GM12878 (cell line): ENCODE data around the gene C9orf40.

Source experiments
- EP300 ChIP-seq, 2 experiments: fragments of 150-350 bp in 1 of 2; IDR thresholded peaks; 2 replicates each; pipeline ENCODE4 v1.6.1; 2011 to 2012; ENCODE audit warnings: low read depth in 2 of 2, low read length in 2 of 2, borderline replicate concordance in 1 of 2, improper control_type of control experiment in 1 of 2, inconsistent platforms in 1 of 2; ENCODE audit not compliant: control insufficient read depth in 1 of 2
- EZH2 ChIP-seq: IDR thresholded peaks from 2 replicates; pipeline ENCODE4 v1.6.1; 2012; ENCODE audit warnings: low read depth, mild to moderate bottlenecking, control low read depth, inconsistent platforms, low read length, borderline replicate concordance; ENCODE audit not compliant: control insufficient read depth
- MXI1 ChIP-seq: fragments of 150-350 bp; IDR thresholded peaks from 2 replicates; pipeline ENCODE4 v1.6.1; 2011; ENCODE audit warnings: low read depth, mild to moderate bottlenecking, inconsistent platforms, low read length, improper control_type of control experiment
- NFIC ChIP-seq: IDR thresholded peaks from 2 replicates; pipeline ENCODE4 v1.6.1; 2012; ENCODE audit warnings: low read depth, mild to moderate bottlenecking, inconsistent platforms, low read length, moderate library complexity
- NRF1 ChIP-seq: conservative IDR thresholded peaks from 2 replicates; pipeline ENCODE4 v1.6.1; 2011; ENCODE audit warnings: mild to moderate bottlenecking, low read depth, low read length, improper control_type of control experiment
- POLR2A ChIP-seq: IDR thresholded peaks from 2 replicates; pipeline ENCODE4 v1.6.1; 2011; ENCODE audit warnings: low read depth, mild to moderate bottlenecking, low read length
- RUNX3 ChIP-seq: IDR thresholded peaks from 2 replicates; pipeline ENCODE4 v1.6.1; 2012; ENCODE audit warnings: low read length, inconsistent platforms
- SP1 ChIP-seq: IDR thresholded peaks from one replicate; pipeline ENCODE4 v1.6.1; 2011; ENCODE audit warnings: low read depth, low read length
- ZNF207 ChIP-seq: fragments of 450-650 bp; IDR thresholded peaks from 2 replicates; pipeline ENCODE4 v1.6.1; 2014; ENCODE audit warnings: antibody characterized with exemption, mild to moderate bottlenecking, borderline replicate concordance
- TF ChIP-seq, protein P1 (sequence below): IDR thresholded peaks from 2 replicates; pipeline ENCODE4 v1.6.1; 2011; ENCODE audit warnings: low read depth, low read length, improper control_type of control experiment, borderline replicate concordance

DNA sequence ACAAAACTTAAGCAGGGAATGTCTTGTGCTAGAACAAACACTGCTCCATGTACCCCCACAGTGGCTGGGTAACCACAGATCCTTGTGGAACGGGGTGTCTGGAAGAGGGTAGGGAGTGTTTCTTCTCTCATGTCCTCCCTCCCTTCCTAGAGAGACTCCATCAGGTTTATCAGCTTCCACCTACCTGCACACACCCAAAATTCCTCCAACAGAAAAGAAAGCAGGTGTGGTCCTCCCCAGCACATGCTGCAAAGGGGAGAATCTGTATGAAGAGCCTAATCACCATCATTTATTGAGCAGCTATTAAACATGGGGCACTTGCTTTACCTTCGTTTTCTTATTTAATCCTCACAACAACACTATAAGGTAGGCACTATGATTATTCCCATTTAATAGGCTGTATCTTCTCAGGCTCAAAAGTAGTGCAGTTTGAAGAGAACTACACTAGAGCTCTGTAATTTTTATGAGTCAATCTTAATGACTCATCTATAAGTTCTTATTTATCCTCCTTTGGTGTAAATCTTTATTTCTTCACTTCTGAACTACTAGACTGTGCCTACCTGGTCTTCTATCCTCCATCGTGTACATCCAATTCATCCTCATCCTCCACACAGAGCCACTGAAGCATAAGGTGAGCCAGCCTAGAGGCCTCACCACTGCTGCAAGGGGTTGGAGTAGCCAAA, 31.6 kb downstream of the C9orf40 start:
- TF ChIP-seq MXI1 = no peak
- no peak for TF ChIP-seq EZH2
- no peak for TF ChIP-seq POLR2A
- TF ChIP-seq RUNX3 = no peak
- TF ChIP-seq, protein P1, sequence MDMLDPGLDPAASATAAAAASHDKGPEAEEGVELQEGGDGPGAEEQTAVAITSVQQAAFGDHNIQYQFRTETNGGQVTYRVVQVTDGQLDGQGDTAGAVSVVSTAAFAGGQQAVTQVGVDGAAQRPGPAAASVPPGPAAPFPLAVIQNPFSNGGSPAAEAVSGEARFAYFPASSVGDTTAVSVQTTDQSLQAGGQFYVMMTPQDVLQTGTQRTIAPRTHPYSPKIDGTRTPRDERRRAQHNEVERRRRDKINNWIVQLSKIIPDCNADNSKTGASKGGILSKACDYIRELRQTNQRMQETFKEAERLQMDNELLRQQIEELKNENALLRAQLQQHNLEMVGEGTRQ = no peak
- TF ChIP-seq EP300 (IDR thresholded peaks at IDR 0.05; ENCODE audit: borderline replicate concordance in 1 of 2, control insufficient read depth in 1 of 2, low read depth in 2 of 2, low read length in 2 of 2) = no peak
- TF ChIP-seq ZNF207 = no peak
- TF ChIP-seq NFIC = no peak
- no peak for TF ChIP-seq SP1
- no peak for TF ChIP-seq NRF1
